Measurements from ENCODE around the gene TMED9.
"Not testable (repeated sequence)": the region's sequence is repeated elsewhere in the genome, so short reads cannot be mapped to it uniquely, and the experiment has no call there.

Gene TMED9

GRCh38 chr5:177592010-177592834 is at the start of gene TMED9:
TSS of gene TMED9 (plus strand) at chr5:177592203. CDS start at chr5:177592215, 12 bp downstream.
- DNase-seq (ENCODE audit: low spot score) = peak; percentile 92

DNA sequence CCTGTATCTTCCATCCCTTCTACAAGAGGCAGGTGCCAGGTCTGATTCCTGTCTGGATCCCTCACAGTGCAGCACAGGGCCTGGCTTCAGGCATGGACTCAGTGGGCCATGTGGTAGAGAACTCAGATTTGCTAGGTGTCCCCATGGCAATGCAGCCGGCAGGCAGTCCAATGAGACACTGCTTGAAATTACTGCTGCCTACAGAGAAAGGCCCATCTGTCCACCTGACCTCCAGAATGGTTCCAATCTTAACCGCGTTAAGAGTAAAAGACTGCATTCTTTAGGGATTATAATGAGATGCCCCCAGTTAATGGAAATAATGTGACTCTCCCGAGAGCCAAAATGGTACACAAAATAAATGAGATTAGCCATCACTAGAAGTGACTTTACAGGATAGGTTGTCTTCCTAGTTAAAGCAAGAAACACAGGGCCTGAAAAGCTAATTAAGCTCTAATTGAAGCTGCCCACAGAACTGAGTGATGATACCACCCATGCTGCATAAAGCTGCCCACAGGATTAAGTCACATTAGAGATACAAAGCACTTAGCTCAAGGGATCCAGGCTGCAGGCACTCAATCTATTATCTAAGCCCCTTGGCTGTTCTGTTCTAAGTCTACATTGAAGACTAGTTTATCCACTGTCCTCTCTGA is 49.1 kb upstream of the TMED9 start:
- no peak for DNase-seq (ENCODE audit: low spot score)

DNA sequence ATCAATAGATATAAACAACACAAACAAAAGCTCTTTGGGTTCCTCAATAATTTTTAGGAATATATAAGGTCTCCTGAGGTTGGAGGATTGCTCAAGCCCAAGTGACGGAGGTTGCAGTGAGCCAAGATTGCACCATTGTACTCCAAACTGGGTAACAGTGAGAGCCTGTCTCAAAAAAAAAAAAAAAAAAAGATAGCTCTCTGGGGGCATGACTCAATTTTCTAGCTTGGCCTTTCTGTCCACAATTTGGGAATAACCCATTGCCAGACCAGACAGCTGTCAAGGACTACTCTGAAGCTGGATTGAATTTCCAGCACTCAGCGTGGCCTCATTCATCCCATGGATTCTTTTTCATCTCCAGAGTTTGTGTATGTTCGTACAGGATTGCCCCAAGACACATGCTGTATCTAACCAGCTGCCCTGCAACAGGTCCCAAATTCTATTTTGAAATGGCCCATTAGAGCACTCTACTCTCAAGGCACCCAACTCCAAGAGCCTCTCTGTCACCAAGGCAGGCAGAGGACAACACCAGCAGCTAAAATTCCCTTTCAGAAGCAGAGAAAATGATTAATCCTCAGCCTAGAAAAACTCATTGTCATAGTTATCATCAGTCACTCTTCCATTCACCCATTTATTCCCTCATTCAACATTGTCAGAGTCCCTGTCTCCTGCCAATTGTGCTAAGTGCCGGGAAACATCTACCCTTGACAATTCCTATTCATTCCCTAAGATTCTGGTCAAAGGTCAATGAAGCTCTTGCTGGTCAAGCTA is 46.3 kb upstream of the TMED9 start:
- no peak for DNase-seq (ENCODE audit: low spot score)

- peak; percentile 80 for DNase-seq (ENCODE audit: low spot score)
Measured at GRCh38 chr5:177546258-177546741, 45.7 kb upstream of the TMED9 start.

- DNase-seq (ENCODE audit: low spot score) = no peak
Measured at GRCh38 chr5:177547736-177548135, 44.3 kb upstream of the TMED9 start.

DNA sequence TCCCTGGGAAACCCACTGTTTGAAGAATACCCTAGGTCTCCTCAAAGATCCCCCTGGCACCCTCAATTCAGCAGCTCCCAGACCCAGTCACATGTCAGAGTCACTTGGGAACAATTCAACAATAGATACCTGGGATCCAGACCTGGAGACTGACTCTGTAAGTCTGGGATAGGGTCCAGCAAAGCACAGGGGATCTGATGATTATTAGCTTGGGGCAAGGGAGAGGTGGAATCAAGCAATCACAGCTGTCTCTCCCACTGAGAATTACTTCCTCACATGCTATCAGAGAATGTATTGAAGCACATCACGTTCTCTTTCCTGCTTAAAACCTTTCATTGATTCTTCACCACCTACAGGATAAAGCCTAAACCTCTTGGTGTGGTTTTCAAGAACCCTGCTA is 43.5 kb upstream of the TMED9 start:
- no peak for DNase-seq (ENCODE audit: low spot score)

- DNase-seq (ENCODE audit: low spot score) = no peak
Measured at GRCh38 chr5:177550122-177550521, 41.9 kb upstream of the TMED9 start.

DNA sequence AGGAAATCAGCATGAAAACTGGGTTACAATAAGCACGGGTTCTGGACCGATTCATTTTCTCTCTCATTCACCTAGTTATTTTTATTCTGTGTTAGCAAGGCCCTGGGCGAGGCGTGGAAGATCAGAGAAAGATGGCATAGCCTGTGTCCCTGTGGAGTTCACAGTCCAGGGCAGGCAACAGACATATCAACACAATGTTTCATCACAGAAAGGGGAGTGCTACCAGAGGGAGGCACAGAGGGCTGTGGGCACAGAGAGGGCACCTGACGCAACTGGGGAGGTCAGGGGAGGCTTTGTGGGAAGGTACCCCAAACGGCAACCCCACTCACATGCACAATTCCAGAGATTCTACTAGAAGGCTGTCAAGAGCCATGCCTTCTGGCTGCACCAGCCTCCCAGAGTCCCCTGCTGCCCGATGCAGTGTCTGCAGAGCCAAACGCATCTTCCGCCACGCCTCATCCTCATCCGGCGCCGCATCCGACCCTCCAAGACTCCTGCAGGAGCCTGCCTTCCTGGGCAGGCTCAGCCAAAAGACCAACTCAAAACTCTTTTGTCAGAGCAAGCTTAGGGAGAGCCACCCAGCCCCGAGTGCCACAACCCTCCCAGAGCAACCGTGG is 39.1 kb upstream of the TMED9 start:
- DNase-seq (ENCODE audit: low spot score) = no peak

GRCh38 chr5:177553671-177554429 is 38.2 kb upstream of the TMED9 start:
- peak; percentile 34 for DNase-seq (ENCODE audit: low spot score)

GRCh38 chr5:177554474-177555111 is 37.4 kb upstream of the TMED9 start, which contains the start of gene FAM193B:
TSS of gene FAM193B (minus strand) at chr5:177554563. CDS start at chr5:177554458, 105 bp downstream.
- peak; percentile 93 for DNase-seq (ENCODE audit: low spot score)

- DNase-seq (ENCODE audit: low spot score) = no peak
Measured at GRCh38 chr5:177555228-177555627, 36.8 kb upstream of the TMED9 start.

GRCh38 chr5:177555665-177556064 is 36.3 kb upstream of the TMED9 start:
- DNase-seq (ENCODE audit: low spot score) = no peak

- DNase-seq (ENCODE audit: low spot score) = no peak
Measured at GRCh38 chr5:177557041-177557647, 34.9 kb upstream of the TMED9 start.

GRCh38 chr5:177557796-177558195 is 34.2 kb upstream of the TMED9 start:
- no peak for DNase-seq (ENCODE audit: low spot score)

- not testable (repeated sequence) for DNase-seq (ENCODE audit: low spot score)
Measured at GRCh38 chr5:177559446-177559941, 32.5 kb upstream of the TMED9 start.

GRCh38 chr5:177565046-177565445 is 27.0 kb upstream of the TMED9 start:
- DNase-seq (ENCODE audit: low spot score) = no peak

GRCh38 chr5:177568326-177568725 is 23.7 kb upstream of the TMED9 start:
- DNase-seq (ENCODE audit: low spot score) = no peak

- no peak for DNase-seq (ENCODE audit: low spot score)
Measured at GRCh38 chr5:177569894-177570293, 22.1 kb upstream of the TMED9 start.

DNA sequence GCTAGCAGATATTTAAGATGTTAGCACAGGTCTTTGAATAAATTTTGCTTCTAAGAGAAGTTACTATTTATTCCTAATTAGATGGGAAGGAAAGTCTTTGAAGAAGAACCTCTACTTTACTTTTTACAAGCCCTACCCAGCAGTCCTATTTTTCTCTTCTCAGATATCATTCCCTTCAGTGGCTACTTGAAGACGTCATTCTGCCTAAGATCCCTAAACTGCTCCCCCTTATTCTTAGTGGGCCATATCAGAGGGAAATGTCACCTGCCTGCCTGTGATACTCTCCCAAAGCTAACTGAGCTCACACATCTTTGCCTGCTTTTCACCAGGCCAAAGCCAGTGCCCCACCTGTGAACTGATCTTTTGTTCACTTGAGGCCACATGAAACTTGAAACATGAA is 16.5 kb upstream of the TMED9 start:
- no peak for DNase-seq (ENCODE audit: low spot score)

- DNase-seq (ENCODE audit: low spot score) = no peak
Measured at GRCh38 chr5:177576169-177576568, 15.8 kb upstream of the TMED9 start.

All from Ammon's horn (tissue), 1 donor.